Neural cell (in vitro differentiated cells): ENCODE data around the gene EIF4G3. TPM values are rescaled to one million over a fixed set of nuclear protein-coding genes. Genes with fewer than 3 reads are reported as not detected.
"Not testable (repeated sequence)": the region's sequence is repeated elsewhere in the genome, so short reads cannot be mapped to it uniquely, and the experiment has no call there.

Experiments used
- H2AFZ ChIP-seq: fragments of 200-600, 300-800 bp; sonication (generic), shearing (Covaris generic); 2 replicates; pipeline ENCODE4 v1.6.0; 2014; ENCODE audit warnings: low read depth, mild to moderate bottlenecking, antibody characterized with exemption, low read length, moderate library complexity
- H3F3A ChIP-seq: fragments of 200-600 bp; shearing (Covaris generic); 2 replicates; pipeline ENCODE4 v1.6.1; 2016; ENCODE audit warnings: mild to moderate bottlenecking, moderate library complexity, mixed read lengths, antibody characterized with exemption, low read length; ENCODE audit not compliant: insufficient read depth, poor library complexity, severe bottlenecking
- H3K27ac ChIP-seq: fragments of 200-600, 300-800 bp; sonication (generic), shearing (Covaris generic); 2 replicates; pipeline ENCODE4 v1.5.1; 2014; ENCODE audit warnings: mild to moderate bottlenecking, low read length, moderate library complexity
- H3K27me3 ChIP-seq: fragments of 300-800, 200-600 bp; sonication (generic), shearing (Covaris generic); 2 replicates; pipeline ENCODE4 v1.6.0; 2014; ENCODE audit warnings: mild to moderate bottlenecking, low read depth, low read length, moderate library complexity; ENCODE audit not compliant: insufficient read depth
- H3K36me3 ChIP-seq: fragments of 300-800, 200-600 bp; sonication (generic), shearing (Covaris generic); 2 replicates; pipeline ENCODE4 v1.5.1; 2014; ENCODE audit warnings: mild to moderate bottlenecking, antibody characterized with exemption, low read length, moderate library complexity; ENCODE audit not compliant: insufficient read depth
- H3K4me2 ChIP-seq: fragments of 300-800, 200-600 bp; sonication (generic), shearing (Covaris generic); 2 replicates; pipeline ENCODE4 v1.6.0; 2014; ENCODE audit warnings: mild to moderate bottlenecking, low read length
- H3K4me3 ChIP-seq: fragments of 300-800, 200-600 bp; sonication (generic), shearing (Covaris generic); 2 replicates; pipeline ENCODE4 v1.5.1; 2014; ENCODE audit warnings: mild to moderate bottlenecking, low read length, moderate library complexity
- H3K79me2 ChIP-seq: fragments of 200-600 bp; shearing (Covaris generic); replicated peaks from 2 replicates; pipeline ENCODE4 v1.6.0; 2014; ENCODE audit warnings: mild to moderate bottlenecking, low read length, moderate library complexity; ENCODE audit not compliant: insufficient read depth
- H3K9ac ChIP-seq: fragments of 300-800, 200-600 bp; sonication (generic), shearing (Covaris generic); 2 replicates; pipeline ENCODE4 v1.6.1; 2016; ENCODE audit warnings: mild to moderate bottlenecking, low read length, mixed read lengths
- H3K9me2 ChIP-seq: fragments of 200-600 bp; shearing (Covaris generic); 2 replicates; pipeline ENCODE4 v1.6.1; 2016; ENCODE audit warnings: mild to moderate bottlenecking, low read length, mixed read lengths; ENCODE audit not compliant: insufficient read depth
- H3K9me3 ChIP-seq: fragments of 200-600, 300-800 bp; sonication (generic), shearing (Covaris generic); 2 replicates; pipeline ENCODE4 v1.6.1; 2016; ENCODE audit warnings: mild to moderate bottlenecking, mixed run types, low read length, moderate library complexity, mixed read lengths
- H4K20me1 ChIP-seq: fragments of 200-600 bp; shearing (Covaris generic); 2 replicates; pipeline ENCODE4 v1.6.1; 2016; ENCODE audit warnings: mild to moderate bottlenecking, mixed run types; ENCODE audit not compliant: insufficient read depth
- EP300 ChIP-seq: fragments of 450-650 bp; conservative IDR thresholded peaks from 2 replicates; pipeline ENCODE4 v1.6.1; 2014; ENCODE audit warnings: antibody characterized with exemption, mild to moderate bottlenecking, moderate library complexity; ENCODE audit not compliant: poor library complexity, severe bottlenecking
- EZH2 ChIP-seq: fragments of 200-600, 300-800 bp; shearing (Covaris generic), sonication (generic); IDR thresholded peaks from 2 replicates; pipeline ENCODE4 v1.6.1; 2014; ENCODE audit warnings: antibody characterized with exemption, low read length, borderline replicate concordance, mild to moderate bottlenecking; ENCODE audit not compliant: insufficient read depth, poor library complexity, severe bottlenecking
- MXI1 ChIP-seq: fragments of 450-650 bp; conservative IDR thresholded peaks from 2 replicates; pipeline ENCODE4 v1.6.1; 2014; ENCODE audit warnings: antibody characterized with exemption, mild to moderate bottlenecking; ENCODE audit not compliant: poor library complexity, severe bottlenecking
- POLR2AphosphoS5 ChIP-seq: IDR thresholded peaks from 2 replicates; pipeline ENCODE4 v1.6.1; 2012
- RAD21 ChIP-seq: fragments of 450-650 bp; conservative IDR thresholded peaks from 2 replicates; pipeline ENCODE4 v1.6.1; 2014; ENCODE audit warnings: antibody characterized with exemption, mild to moderate bottlenecking, moderate library complexity
- SMC3 ChIP-seq: fragments of 450-650 bp; conservative IDR thresholded peaks from 2 replicates; pipeline ENCODE4 v1.6.1; 2014; ENCODE audit warnings: antibody characterized with exemption, mild to moderate bottlenecking, moderate library complexity; ENCODE audit not compliant: poor library complexity
- TAF1 ChIP-seq: IDR thresholded peaks from 2 replicates; pipeline ENCODE4 v1.6.1; 2012; ENCODE audit warnings: low read depth
- polyA plus RNA-seq: library from polyadenylated mRNA; depleted of rRNA; stranded (reverse); fragments of >200 nt; gene quantifications from 2 replicates; pipeline ENCODE4 v1.2.3, GENCODE V29; 2014
- TF ChIP-seq, protein P1 (sequence below): IDR thresholded peaks from 2 replicates; pipeline ENCODE4 v1.6.1; 2012; ENCODE audit warnings: borderline replicate concordance
- TF ChIP-seq, protein P2 (sequence below): fragments of 450-650 bp; IDR thresholded peaks from 2 replicates; pipeline ENCODE4 v1.5.1; 2014; ENCODE audit warnings: antibody characterized with exemption, mild to moderate bottlenecking, moderate library complexity; ENCODE audit not compliant: poor library complexity, severe bottlenecking

Gene EIF4G3
- polyA plus RNA-seq, 1 donor from 2014 or later = 56.9 TPM

DNA sequence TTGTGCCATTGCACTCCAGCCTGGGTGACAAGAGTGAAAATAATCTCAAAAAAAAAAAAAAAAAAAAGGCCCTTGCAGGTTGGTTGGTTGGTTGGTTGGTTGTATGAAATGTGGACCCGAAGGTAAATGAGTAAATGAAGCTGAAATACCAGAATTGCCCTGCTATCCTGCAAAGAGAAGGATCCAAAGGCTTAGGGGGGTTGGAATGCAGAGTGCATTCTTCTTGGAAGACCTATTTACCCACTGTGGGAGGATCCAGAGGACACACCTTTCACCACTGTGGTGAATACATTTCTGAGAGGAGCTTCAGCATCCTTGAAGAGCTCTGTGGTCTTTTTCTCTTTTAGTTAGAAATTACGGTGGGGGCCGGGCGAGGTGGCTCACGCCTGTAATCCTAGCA is 28.7 kb upstream of the EIF4G3 start:
- H3K27ac ChIP-seq = no peak overlapping the region
- H3K4me3 ChIP-seq = no peak overlapping the region
- no peaks in the 10 kb centered on the region for H3F3A ChIP-seq
- H3K79me2 ChIP-seq = no peaks in the 10 kb centered on the region
- H3K36me3 ChIP-seq = no peaks in the 10 kb centered on the region
- no peaks in the 10 kb centered on the region for H3K9me3 ChIP-seq
- TF ChIP-seq SMC3 (no peak), MXI1 (no peak), EP300 (no peak), EZH2 (no peak), TAF1 (no peak), RAD21 (no peak), POLR2AphosphoS5 (no peak)
- TF ChIP-seq, protein P1, sequence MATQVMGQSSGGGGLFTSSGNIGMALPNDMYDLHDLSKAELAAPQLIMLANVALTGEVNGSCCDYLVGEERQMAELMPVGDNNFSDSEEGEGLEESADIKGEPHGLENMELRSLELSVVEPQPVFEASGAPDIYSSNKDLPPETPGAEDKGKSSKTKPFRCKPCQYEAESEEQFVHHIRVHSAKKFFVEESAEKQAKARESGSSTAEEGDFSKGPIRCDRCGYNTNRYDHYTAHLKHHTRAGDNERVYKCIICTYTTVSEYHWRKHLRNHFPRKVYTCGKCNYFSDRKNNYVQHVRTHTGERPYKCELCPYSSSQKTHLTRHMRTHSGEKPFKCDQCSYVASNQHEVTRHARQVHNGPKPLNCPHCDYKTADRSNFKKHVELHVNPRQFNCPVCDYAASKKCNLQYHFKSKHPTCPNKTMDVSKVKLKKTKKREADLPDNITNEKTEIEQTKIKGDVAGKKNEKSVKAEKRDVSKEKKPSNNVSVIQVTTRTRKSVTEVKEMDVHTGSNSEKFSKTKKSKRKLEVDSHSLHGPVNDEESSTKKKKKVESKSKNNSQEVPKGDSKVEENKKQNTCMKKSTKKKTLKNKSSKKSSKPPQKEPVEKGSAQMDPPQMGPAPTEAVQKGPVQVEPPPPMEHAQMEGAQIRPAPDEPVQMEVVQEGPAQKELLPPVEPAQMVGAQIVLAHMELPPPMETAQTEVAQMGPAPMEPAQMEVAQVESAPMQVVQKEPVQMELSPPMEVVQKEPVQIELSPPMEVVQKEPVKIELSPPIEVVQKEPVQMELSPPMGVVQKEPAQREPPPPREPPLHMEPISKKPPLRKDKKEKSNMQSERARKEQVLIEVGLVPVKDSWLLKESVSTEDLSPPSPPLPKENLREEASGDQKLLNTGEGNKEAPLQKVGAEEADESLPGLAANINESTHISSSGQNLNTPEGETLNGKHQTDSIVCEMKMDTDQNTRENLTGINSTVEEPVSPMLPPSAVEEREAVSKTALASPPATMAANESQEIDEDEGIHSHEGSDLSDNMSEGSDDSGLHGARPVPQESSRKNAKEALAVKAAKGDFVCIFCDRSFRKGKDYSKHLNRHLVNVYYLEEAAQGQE = no peak
- TF ChIP-seq, protein P2, sequence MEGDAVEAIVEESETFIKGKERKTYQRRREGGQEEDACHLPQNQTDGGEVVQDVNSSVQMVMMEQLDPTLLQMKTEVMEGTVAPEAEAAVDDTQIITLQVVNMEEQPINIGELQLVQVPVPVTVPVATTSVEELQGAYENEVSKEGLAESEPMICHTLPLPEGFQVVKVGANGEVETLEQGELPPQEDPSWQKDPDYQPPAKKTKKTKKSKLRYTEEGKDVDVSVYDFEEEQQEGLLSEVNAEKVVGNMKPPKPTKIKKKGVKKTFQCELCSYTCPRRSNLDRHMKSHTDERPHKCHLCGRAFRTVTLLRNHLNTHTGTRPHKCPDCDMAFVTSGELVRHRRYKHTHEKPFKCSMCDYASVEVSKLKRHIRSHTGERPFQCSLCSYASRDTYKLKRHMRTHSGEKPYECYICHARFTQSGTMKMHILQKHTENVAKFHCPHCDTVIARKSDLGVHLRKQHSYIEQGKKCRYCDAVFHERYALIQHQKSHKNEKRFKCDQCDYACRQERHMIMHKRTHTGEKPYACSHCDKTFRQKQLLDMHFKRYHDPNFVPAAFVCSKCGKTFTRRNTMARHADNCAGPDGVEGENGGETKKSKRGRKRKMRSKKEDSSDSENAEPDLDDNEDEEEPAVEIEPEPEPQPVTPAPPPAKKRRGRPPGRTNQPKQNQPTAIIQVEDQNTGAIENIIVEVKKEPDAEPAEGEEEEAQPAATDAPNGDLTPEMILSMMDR = no peak
- H3K4me2 ChIP-seq = no peak overlapping the region
- H2AFZ ChIP-seq = no peak overlapping the region
- H3K27me3 ChIP-seq = no peaks in the 10 kb centered on the region
- H3K9me2 ChIP-seq = no peaks in the 10 kb centered on the region
- H4K20me1 ChIP-seq = no peaks in the 10 kb centered on the region
- H3K9ac ChIP-seq = no peak overlapping the region

DNA sequence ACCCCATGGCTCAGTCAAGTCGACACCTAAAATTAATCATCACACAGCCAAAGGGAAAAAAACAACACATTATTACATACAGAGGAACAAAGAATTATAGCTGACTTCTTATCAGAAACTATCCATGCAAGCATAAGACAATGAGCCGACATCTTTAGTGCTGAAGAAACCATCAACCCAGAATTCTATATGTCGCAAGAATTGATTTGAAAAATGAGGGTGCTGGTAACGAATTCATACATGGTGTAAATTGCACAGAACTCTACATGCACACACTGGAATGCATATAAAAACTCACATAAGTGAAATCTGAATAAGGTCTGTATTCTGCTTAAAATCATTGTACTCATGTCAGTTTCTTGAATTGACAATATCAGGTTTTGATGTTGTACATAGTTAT is 25.0 kb upstream of the EIF4G3 start:
- no peaks in the 10 kb centered on the region for H3K27me3 ChIP-seq
- H2AFZ ChIP-seq = no peak overlapping the region
- H3K79me2 ChIP-seq = no peaks in the 10 kb centered on the region
- no peaks in the 10 kb centered on the region for H3K9me3 ChIP-seq
- no peaks in the 10 kb centered on the region for H4K20me1 ChIP-seq
- no peak overlapping the region for H3K4me2 ChIP-seq
- no peaks in the 10 kb centered on the region for H3F3A ChIP-seq
- H3K9ac ChIP-seq = no peak overlapping the region
- no peaks in the 10 kb centered on the region for H3K9me2 ChIP-seq
- no peak overlapping the region for H3K4me3 ChIP-seq
- TF ChIP-seq POLR2AphosphoS5 (no peak), TAF1 (no peak), MXI1 (no peak), RAD21 (no peak), EP300 (no peak), SMC3 (no peak), EZH2 (no peak)
- TF ChIP-seq, protein P2 = no peak
- TF ChIP-seq, protein P1 = no peak
- no peaks in the 10 kb centered on the region for H3K36me3 ChIP-seq
- H3K27ac ChIP-seq = no peak overlapping the region

DNA sequence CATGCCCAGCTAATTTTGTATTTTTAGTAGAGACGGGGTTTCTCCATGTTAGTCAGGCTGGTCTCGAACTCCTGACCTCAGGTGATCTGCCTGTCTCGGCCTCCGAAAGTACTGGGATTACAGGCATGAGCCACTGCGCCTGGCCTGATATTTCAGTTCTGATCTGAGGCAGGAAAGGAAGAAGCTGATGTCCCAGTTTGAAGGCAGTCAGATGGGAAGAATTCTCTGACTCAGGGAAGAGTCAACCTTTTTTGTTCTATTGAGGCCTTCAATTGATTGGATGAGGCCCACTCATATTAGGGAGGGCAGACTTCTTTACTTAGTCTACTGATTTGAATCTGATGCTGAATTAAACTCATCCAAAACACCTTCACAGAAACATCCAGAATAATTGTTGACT is 24.5 kb upstream of the EIF4G3 start:
- H3K9me2 ChIP-seq, H3K36me3 ChIP-seq, H3K27me3 ChIP-seq, H3K9ac ChIP-seq, H3K4me2 ChIP-seq, H3K27ac ChIP-seq, H2AFZ ChIP-seq, H3K79me2 ChIP-seq, H3F3A ChIP-seq, H3K9me3 ChIP-seq, H3K4me3 ChIP-seq, H4K20me1 ChIP-seq: not testable (repeated sequence)
